LNCaP clone FGC (cell line): ENCODE results near the gene UBE2J1.

ENCODE experiments used
- DNase-seq: peaks from one replicate; pipeline ENCODE4 v3.0.0-alpha.2; 2011; ENCODE audit warnings: low read depth
- H3K4me3 ChIP-seq: 2 replicates; pipeline ENCODE4 v1.5.1; 2011; ENCODE audit warnings: mild to moderate bottlenecking, low read depth, low read length, control low read depth
- CTCF ChIP-seq: IDR thresholded peaks from 2 replicates; pipeline ENCODE4 v1.5.1; 2012; ENCODE audit warnings: mild to moderate bottlenecking; ENCODE audit not compliant: control insufficient read depth, insufficient read depth; ENCODE audit errors: extremely low read depth

Gene UBE2J1

DNA sequence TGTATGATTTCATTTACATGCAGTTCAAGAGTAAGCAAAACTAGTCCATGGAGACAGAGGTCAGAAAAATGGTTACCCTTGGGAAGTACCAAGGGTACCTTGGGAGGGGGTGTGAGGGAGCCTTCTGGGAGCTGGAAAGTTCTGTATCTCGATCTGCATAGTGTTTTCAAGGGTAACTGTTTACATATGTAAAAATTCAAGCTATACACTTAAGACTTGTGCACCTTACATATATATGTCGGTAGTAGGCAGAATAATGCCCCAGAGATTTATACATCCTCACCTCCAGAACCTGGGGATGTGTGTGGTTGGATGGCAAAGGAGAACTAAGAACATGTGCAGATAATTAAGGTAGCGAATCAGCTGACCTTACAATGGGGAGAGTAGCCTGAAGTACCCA is 68.4 kb downstream of the UBE2J1 start:
- DNase-seq: no peak
- no peak for TF ChIP-seq CTCF
- no peak overlapping the region for H3K4me3 ChIP-seq

DNA sequence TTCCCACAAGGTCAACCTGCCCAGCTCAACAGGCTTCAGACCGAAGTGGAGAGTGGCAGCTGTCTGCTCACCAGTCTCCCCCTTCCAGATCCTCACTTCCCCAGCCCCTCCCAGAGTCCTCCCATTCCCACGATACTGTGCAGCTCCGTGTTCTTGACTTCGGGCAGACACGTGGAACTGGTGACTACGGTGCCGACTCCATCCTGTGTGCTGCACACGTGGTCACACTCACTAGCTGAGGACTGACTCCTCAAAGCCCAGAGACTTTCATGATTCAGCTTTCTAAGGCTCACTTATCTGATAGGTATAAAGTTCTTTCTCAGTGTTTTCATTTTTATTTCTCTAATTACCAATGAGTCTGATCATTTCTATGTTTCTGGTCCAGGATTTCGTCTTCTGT is 69.8 kb downstream of the UBE2J1 start:
- no peak for TF ChIP-seq CTCF
- DNase-seq: no peak
- no peak overlapping the region for H3K4me3 ChIP-seq

GRCh38 chr6:89281779-89282246 is 70.7 kb downstream of the UBE2J1 start:
- peak; percentile 33 for TF ChIP-seq CTCF

DNA sequence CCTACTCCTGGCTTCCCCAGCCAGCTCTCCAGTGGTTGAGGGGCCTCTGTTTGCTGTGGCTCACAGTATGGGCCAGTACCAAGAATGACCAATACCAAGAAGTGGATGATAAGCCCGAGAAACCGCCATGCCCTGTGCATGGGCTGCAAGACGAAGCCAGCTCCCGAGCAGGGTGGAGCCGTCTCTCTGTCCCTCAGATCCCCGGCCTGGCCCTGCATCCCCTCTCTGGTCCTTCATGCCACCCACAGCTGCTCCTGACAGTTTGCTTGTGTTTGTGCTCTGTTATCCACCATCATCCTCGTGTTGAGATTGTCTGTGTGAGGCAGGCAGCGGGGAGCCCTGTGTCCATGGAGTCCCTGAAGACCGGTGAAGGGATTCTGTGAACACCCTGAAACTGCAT is 73.6 kb downstream of the UBE2J1 start:
- no peak overlapping the region for H3K4me3 ChIP-seq
- DNase-seq: no peak
- TF ChIP-seq CTCF: no peak

More at GRCh38 chr6:89281779-89282246, 70.7 kb downstream of the UBE2J1 start:
- DNase-seq: peak; percentile 1
- no peak overlapping the region for H3K4me3 ChIP-seq
